OCI-LY3 (cell line): ENCODE measurements around the gene UBN1.

Experiments
- H2AFZ ChIP-seq: fragments of 200-600, 300-600 bp; shearing (Covaris generic); 2 replicates; pipeline ENCODE4 v1.6.0; 2014; ENCODE audit warnings: antibody characterized with exemption, low read depth, low read length
- H3K27ac ChIP-seq: fragments of 200-600, 300-600 bp; sonication (generic); 2 replicates; pipeline ENCODE4 v1.5.1; 2014; ENCODE audit warnings: mild to moderate bottlenecking, low read length, moderate library complexity, mixed read lengths
- H3K27me3 ChIP-seq: fragments of 200-600, 300-600 bp; sonication (generic); 2 replicates; pipeline ENCODE4 v1.6.1; 2014; ENCODE audit warnings: low read depth, low read length, mixed read lengths
- H3K36me3 ChIP-seq: fragments of 200-600, 300-600 bp; sonication (generic); replicated peaks from 2 replicates; pipeline ENCODE3; 2014; ENCODE audit warnings: low read depth, low read length, mixed read lengths
- H3K4me1 ChIP-seq: fragments of 300-600, 200-600 bp; sonication (generic); 2 replicates; pipeline ENCODE4 v1.6.1; 2014; ENCODE audit warnings: low read length, mixed read lengths
- H3K4me2 ChIP-seq: fragments of 200-600, 300-600 bp; sonication (generic); 2 replicates; pipeline ENCODE4 v1.6.1; 2014; ENCODE audit warnings: low read length, mixed read lengths
- H3K4me3 ChIP-seq: fragments of 300-600, 200-600 bp; sonication (generic); 2 replicates; pipeline ENCODE4 v1.5.1; 2014; ENCODE audit warnings: antibody characterized with exemption, mild to moderate bottlenecking, low read length, moderate library complexity
- H3K79me2 ChIP-seq: fragments of 300-600, 200-600 bp; shearing (Covaris generic); 2 replicates; pipeline ENCODE4 v1.6.1; 2014; ENCODE audit warnings: mild to moderate bottlenecking, low read length, mixed read lengths
- H3K9ac ChIP-seq: fragments of 300-600, 200-600 bp; shearing (Covaris generic); 2 replicates; pipeline ENCODE4 v1.6.0; 2014; ENCODE audit warnings: mild to moderate bottlenecking, low read length, moderate library complexity
- H3K9me3 ChIP-seq: fragments of 200-600, 300-600 bp; shearing (Covaris generic); 2 replicates; pipeline ENCODE4 v1.6.1; 2014; ENCODE audit warnings: low read length, mixed read lengths; ENCODE audit not compliant: insufficient read depth
- H4K20me1 ChIP-seq: fragments of 200-600, 300-600 bp; sonication (generic); 2 replicates; pipeline ENCODE4 v1.6.1; 2016; ENCODE audit warnings: low read length, mixed read lengths; ENCODE audit not compliant: insufficient read depth
- EZH2phosphoT487 ChIP-seq: fragments of 200-600 bp; shearing (Covaris generic); IDR thresholded peaks from 2 replicates; pipeline ENCODE4 v1.6.1; 2018; ENCODE audit warnings: antibody characterized with exemption, mixed run types, low read depth
- TF ChIP-seq, protein P1 (sequence below): fragments of 200-600, 300-600 bp; sonication (generic); IDR thresholded peaks from 2 replicates; pipeline ENCODE4 v1.5.1; 2014; ENCODE audit warnings: antibody characterized with exemption, low read length, low read depth

Gene UBN1

GRCh38 chr16:4837733-4838501, 9.4 kb upstream of the UBN1 start:
- Histone ChIP-seq H3K79me2 (peaks cover 36% of the 10 kb centered on the region), H2AFZ (no peak overlapping the region), H3K27me3 (no peaks in the 10 kb centered on the region), H3K9me3 (no peaks in the 10 kb centered on the region), H3K27ac (no peak overlapping the region), H3K4me2 (no peak overlapping the region), H3K4me3 (no peak overlapping the region), H4K20me1 (peaks cover 8% of the 10 kb centered on the region; the same call in 1 of the 2 replicates), H3K9ac (no peak overlapping the region), H3K4me1 (no peaks in the 10 kb centered on the region), H3K36me3 (peaks cover 64% of the 10 kb centered on the region)
- TF ChIP-seq EZH2phosphoT487, result no peak
- TF ChIP-seq, protein P1, sequence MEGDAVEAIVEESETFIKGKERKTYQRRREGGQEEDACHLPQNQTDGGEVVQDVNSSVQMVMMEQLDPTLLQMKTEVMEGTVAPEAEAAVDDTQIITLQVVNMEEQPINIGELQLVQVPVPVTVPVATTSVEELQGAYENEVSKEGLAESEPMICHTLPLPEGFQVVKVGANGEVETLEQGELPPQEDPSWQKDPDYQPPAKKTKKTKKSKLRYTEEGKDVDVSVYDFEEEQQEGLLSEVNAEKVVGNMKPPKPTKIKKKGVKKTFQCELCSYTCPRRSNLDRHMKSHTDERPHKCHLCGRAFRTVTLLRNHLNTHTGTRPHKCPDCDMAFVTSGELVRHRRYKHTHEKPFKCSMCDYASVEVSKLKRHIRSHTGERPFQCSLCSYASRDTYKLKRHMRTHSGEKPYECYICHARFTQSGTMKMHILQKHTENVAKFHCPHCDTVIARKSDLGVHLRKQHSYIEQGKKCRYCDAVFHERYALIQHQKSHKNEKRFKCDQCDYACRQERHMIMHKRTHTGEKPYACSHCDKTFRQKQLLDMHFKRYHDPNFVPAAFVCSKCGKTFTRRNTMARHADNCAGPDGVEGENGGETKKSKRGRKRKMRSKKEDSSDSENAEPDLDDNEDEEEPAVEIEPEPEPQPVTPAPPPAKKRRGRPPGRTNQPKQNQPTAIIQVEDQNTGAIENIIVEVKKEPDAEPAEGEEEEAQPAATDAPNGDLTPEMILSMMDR, result no peak

DNA sequence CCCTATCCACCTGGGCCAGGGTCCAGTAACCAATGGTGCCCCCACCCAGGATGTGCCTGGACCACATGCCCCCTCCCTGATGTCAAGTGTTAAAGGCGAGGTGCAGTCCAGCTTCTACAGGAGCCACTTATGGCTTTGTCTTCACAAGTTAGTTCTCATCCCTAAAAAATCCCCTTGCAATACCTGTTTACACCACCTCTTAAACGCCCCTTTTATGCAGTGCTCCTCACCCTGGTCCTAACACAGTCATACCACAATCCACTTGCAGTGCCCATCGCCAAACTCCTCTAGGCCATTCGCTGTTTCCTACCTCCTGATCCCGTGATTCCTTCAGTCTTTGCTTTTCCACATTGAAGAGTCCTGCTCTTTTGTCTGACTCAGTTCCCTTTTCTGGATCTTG, 7.3 kb upstream of the UBN1 start:
- Histone ChIP-seq H3K27me3 (no peaks in the 10 kb centered on the region), H3K4me2 (no peak overlapping the region), H2AFZ (no peak overlapping the region), H3K79me2 (peaks cover 40% of the 10 kb centered on the region), H3K27ac (no peak overlapping the region), H3K9me3 (no peaks in the 10 kb centered on the region), H3K9ac (no peak overlapping the region), H3K4me3 (no peak overlapping the region), H3K36me3 (peaks cover 65% of the 10 kb centered on the region), H3K4me1 (no peaks in the 10 kb centered on the region), H4K20me1 (peaks cover 4% of the 10 kb centered on the region; the same call in 1 of the 2 replicates)
- no peak for TF ChIP-seq EZH2phosphoT487
- TF ChIP-seq, protein P1, result no peak

DNA sequence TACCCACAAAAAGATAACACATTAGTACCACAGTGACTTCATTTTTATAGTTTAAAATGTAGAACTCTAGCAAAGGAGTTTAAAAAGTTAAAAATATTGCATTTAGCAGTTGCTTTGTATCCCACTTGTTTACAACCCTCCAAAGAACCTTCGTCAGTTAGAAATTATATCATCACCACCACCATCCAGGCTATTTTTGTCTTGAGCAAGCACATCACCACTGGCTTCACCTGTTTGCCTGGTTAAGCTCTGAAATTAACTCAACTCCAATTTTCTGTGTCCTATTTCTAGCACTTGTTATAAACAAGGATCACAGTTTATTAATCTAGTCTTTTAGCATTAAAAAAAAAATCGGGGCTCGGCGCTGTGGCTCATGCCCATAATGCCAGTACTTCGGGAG, 6.3 kb upstream of the UBN1 start:
- Histone ChIP-seq H2AFZ (no peak overlapping the region), H3K27me3 (no peaks in the 10 kb centered on the region), H4K20me1 (peaks cover 8% of the 10 kb centered on the region), H3K4me2 (no peak overlapping the region), H3K4me3 (no peak overlapping the region), H3K9me3 (no peaks in the 10 kb centered on the region), H3K36me3 (peaks cover 66% of the 10 kb centered on the region), H3K4me1 (peaks cover 7% of the 10 kb centered on the region), H3K9ac (no peak overlapping the region), H3K79me2 (peaks cover 44% of the 10 kb centered on the region), H3K27ac (no peak overlapping the region)
- TF ChIP-seq, protein P1, result no peak
- no peak for TF ChIP-seq EZH2phosphoT487

GRCh38 chr16:4846503-4846900, 779 bp upstream of the UBN1 start:
- H3K27ac ChIP-seq, result peak overlapping the region; percentile 61
- H3K4me1 ChIP-seq, result peaks cover 26% of the 10 kb centered on the region
- peak overlapping the region; percentile 87 for H3K4me2 ChIP-seq
- no peaks in the 10 kb centered on the region for H3K9me3 ChIP-seq
- no peak overlapping the region for H2AFZ ChIP-seq
- no peaks in the 10 kb centered on the region for H3K27me3 ChIP-seq
- H3K4me3 ChIP-seq, result peak overlapping the region; percentile 99
- H3K36me3 ChIP-seq, result peaks cover 30% of the 10 kb centered on the region
- peak overlapping the region; percentile 93 for H3K9ac ChIP-seq
- TF ChIP-seq, protein P1, result no peak
- no peak for TF ChIP-seq EZH2phosphoT487
- peaks cover 81% of the 10 kb centered on the region for H3K79me2 ChIP-seq
- peaks cover 36% of the 10 kb centered on the region for H4K20me1 ChIP-seq
